ENCODE measurements around the gene ABLIM1.

Gene ABLIM1

GRCh38 chr10:114544045-114544659 is 113.9 kb downstream of the ABLIM1 start:
- Histone ChIP-seq H3K9ac (ENCODE audit: low read length) (no peak overlapping the region), H3K36me3 (ENCODE audit: control insufficient read depth, insufficient read depth, low read length) (no peaks in the 10 kb centered on the region), H3K4me3 (ENCODE audit: low read depth, low read length) (no peak overlapping the region), H3K4me1 (ENCODE audit: control insufficient read depth, insufficient read depth, low read length) (peaks cover 13% of the 10 kb centered on the region), H3K9me3 (ENCODE audit: control insufficient read depth, insufficient read depth, low read depth, low read length) (no peaks in the 10 kb centered on the region), H3K27me3 (ENCODE audit: control insufficient read depth, insufficient read depth, low read length) (no peaks in the 10 kb centered on the region), H3K27ac (ENCODE audit: low read depth, low read length) (no peak overlapping the region)

GRCh38 chr10:114543456-114543855 is 114.6 kb downstream of the ABLIM1 start:
- Histone ChIP-seq H3K9me3 (ENCODE audit: control insufficient read depth, insufficient read depth, low read depth, low read length) (no peaks in the 10 kb centered on the region), H3K4me3 (ENCODE audit: low read depth, low read length) (no peak overlapping the region), H3K27me3 (ENCODE audit: control insufficient read depth, insufficient read depth, low read length) (no peaks in the 10 kb centered on the region), H3K36me3 (ENCODE audit: control insufficient read depth, insufficient read depth, low read length) (no peaks in the 10 kb centered on the region), H3K9ac (ENCODE audit: low read length) (no peak overlapping the region), H3K27ac (ENCODE audit: low read depth, low read length) (no peak overlapping the region), H3K4me1 (ENCODE audit: control insufficient read depth, insufficient read depth, low read length) (peaks cover 17% of the 10 kb centered on the region)

- Histone ChIP-seq H3K9me3 (ENCODE audit: control insufficient read depth, insufficient read depth, low read depth, low read length) (no peaks in the 10 kb centered on the region), H3K36me3 (ENCODE audit: control insufficient read depth, insufficient read depth, low read length) (no peaks in the 10 kb centered on the region), H3K27ac (ENCODE audit: low read depth, low read length) (no peak overlapping the region), H3K9ac (ENCODE audit: low read length) (no peak overlapping the region), H3K27me3 (ENCODE audit: control insufficient read depth, insufficient read depth, low read length) (no peaks in the 10 kb centered on the region), H3K4me1 (ENCODE audit: control insufficient read depth, insufficient read depth, low read length) (peaks cover 27% of the 10 kb centered on the region), H3K4me3 (ENCODE audit: low read depth, low read length) (no peak overlapping the region)
These were observed 115.7 kb downstream of the ABLIM1 start for GRCh38 chr10:114542373-114542772.

GRCh38 chr10:114541797-114542160 is 116.3 kb downstream of the ABLIM1 start:
- Histone ChIP-seq H3K4me3 (ENCODE audit: low read depth, low read length) (no peak overlapping the region), H3K27ac (ENCODE audit: low read depth, low read length) (no peak overlapping the region), H3K4me1 (ENCODE audit: control insufficient read depth, insufficient read depth, low read length) (peaks cover 27% of the 10 kb centered on the region), H3K9ac (ENCODE audit: low read length) (no peak overlapping the region), H3K27me3 (ENCODE audit: control insufficient read depth, insufficient read depth, low read length) (no peaks in the 10 kb centered on the region), H3K9me3 (ENCODE audit: control insufficient read depth, insufficient read depth, low read depth, low read length) (peaks cover 2% of the 10 kb centered on the region), H3K36me3 (ENCODE audit: control insufficient read depth, insufficient read depth, low read length) (no peaks in the 10 kb centered on the region)

GRCh38 chr10:114541081-114541796 is 116.8 kb downstream of the ABLIM1 start:
- Histone ChIP-seq H3K9ac (ENCODE audit: low read length) (no peak overlapping the region), H3K27me3 (ENCODE audit: control insufficient read depth, insufficient read depth, low read length) (no peaks in the 10 kb centered on the region), H3K36me3 (ENCODE audit: control insufficient read depth, insufficient read depth, low read length) (no peaks in the 10 kb centered on the region), H3K4me3 (ENCODE audit: low read depth, low read length) (no peak overlapping the region), H3K4me1 (ENCODE audit: control insufficient read depth, insufficient read depth, low read length) (peaks cover 27% of the 10 kb centered on the region), H3K27ac (ENCODE audit: low read depth, low read length) (no peak overlapping the region), H3K9me3 (ENCODE audit: control insufficient read depth, insufficient read depth, low read depth, low read length) (peaks cover 7% of the 10 kb centered on the region)

- H3K9ac ChIP-seq (ENCODE audit: low read length) = no peak overlapping the region
- H3K4me1 ChIP-seq (ENCODE audit: control insufficient read depth, insufficient read depth, low read length) = peaks cover 27% of the 10 kb centered on the region
- no peak overlapping the region for H3K27ac ChIP-seq (ENCODE audit: low read depth, low read length)
- no peaks in the 10 kb centered on the region for H3K27me3 ChIP-seq (ENCODE audit: control insufficient read depth, insufficient read depth, low read length)
- no peak overlapping the region for H3K4me3 ChIP-seq (ENCODE audit: low read depth, low read length)
- H3K36me3 ChIP-seq (ENCODE audit: control insufficient read depth, insufficient read depth, low read length) = no peaks in the 10 kb centered on the region
- H3K9me3 ChIP-seq (ENCODE audit: control insufficient read depth, insufficient read depth, low read depth, low read length) = peaks cover 7% of the 10 kb centered on the region
These were observed 117.8 kb downstream of the ABLIM1 start for GRCh38 chr10:114540236-114540635.

GRCh38 chr10:114539623-114540022 is 118.5 kb downstream of the ABLIM1 start:
- Histone ChIP-seq H3K9ac (ENCODE audit: low read length) (no peak overlapping the region), H3K27ac (ENCODE audit: low read depth, low read length) (no peak overlapping the region), H3K4me3 (ENCODE audit: low read depth, low read length) (no peak overlapping the region), H3K4me1 (ENCODE audit: control insufficient read depth, insufficient read depth, low read length) (peaks cover 27% of the 10 kb centered on the region), H3K36me3 (ENCODE audit: control insufficient read depth, insufficient read depth, low read length) (no peaks in the 10 kb centered on the region), H3K27me3 (ENCODE audit: control insufficient read depth, insufficient read depth, low read length) (no peaks in the 10 kb centered on the region), H3K9me3 (ENCODE audit: control insufficient read depth, insufficient read depth, low read depth, low read length) (peaks cover 7% of the 10 kb centered on the region)

GRCh38 chr10:114538181-114538906 is 119.7 kb downstream of the ABLIM1 start:
- peaks cover 7% of the 10 kb centered on the region for H3K9me3 ChIP-seq (ENCODE audit: control insufficient read depth, insufficient read depth, low read depth, low read length)
- no peak overlapping the region for H3K9ac ChIP-seq (ENCODE audit: low read length)
- H3K27ac ChIP-seq (ENCODE audit: low read depth, low read length) = no peak overlapping the region
- peaks cover 27% of the 10 kb centered on the region for H3K4me1 ChIP-seq (ENCODE audit: control insufficient read depth, insufficient read depth, low read length)
- peak overlapping the region; percentile 31; the same call in 1 of the 2 replicates for H3K4me3 ChIP-seq (ENCODE audit: low read depth, low read length)
- no peaks in the 10 kb centered on the region for H3K36me3 ChIP-seq (ENCODE audit: control insufficient read depth, insufficient read depth, low read length)
- no peaks in the 10 kb centered on the region for H3K27me3 ChIP-seq (ENCODE audit: control insufficient read depth, insufficient read depth, low read length)

- Histone ChIP-seq H3K27ac (ENCODE audit: low read depth, low read length) (no peak overlapping the region), H3K36me3 (ENCODE audit: control insufficient read depth, insufficient read depth, low read length) (no peaks in the 10 kb centered on the region)
These were observed 120.3 kb downstream of the ABLIM1 start for GRCh38 chr10:114537736-114538135.

GRCh38 chr10:114534571-114534981 is 123.5 kb downstream of the ABLIM1 start:
- peaks cover 17% of the 10 kb centered on the region for H3K4me1 ChIP-seq (ENCODE audit: control insufficient read depth, insufficient read depth, low read length)
- no peak overlapping the region for H3K27ac ChIP-seq (ENCODE audit: low read depth, low read length)
- no peak overlapping the region for H3K4me3 ChIP-seq (ENCODE audit: low read depth, low read length)
- H3K9me3 ChIP-seq (ENCODE audit: control insufficient read depth, insufficient read depth, low read depth, low read length) = peaks cover 7% of the 10 kb centered on the region
- no peaks in the 10 kb centered on the region for H3K27me3 ChIP-seq (ENCODE audit: control insufficient read depth, insufficient read depth, low read length)
- no peak overlapping the region for H3K9ac ChIP-seq (ENCODE audit: low read length)
- H3K36me3 ChIP-seq (ENCODE audit: control insufficient read depth, insufficient read depth, low read length) = no peaks in the 10 kb centered on the region

More at GRCh38 chr10:114537736-114538135, 120.3 kb downstream of the ABLIM1 start:
- Histone ChIP-seq H3K27me3 (ENCODE audit: control insufficient read depth, insufficient read depth, low read length) (no peaks in the 10 kb centered on the region), H3K4me3 (ENCODE audit: low read depth, low read length) (no peak overlapping the region), H3K9me3 (ENCODE audit: control insufficient read depth, insufficient read depth, low read depth, low read length) (peaks cover 7% of the 10 kb centered on the region), H3K4me1 (ENCODE audit: control insufficient read depth, insufficient read depth, low read length) (peaks cover 27% of the 10 kb centered on the region), H3K9ac (ENCODE audit: low read length) (no peak overlapping the region)

- Histone ChIP-seq H3K9me3 (ENCODE audit: control insufficient read depth, insufficient read depth, low read depth, low read length) (peaks cover 7% of the 10 kb centered on the region), H3K4me3 (ENCODE audit: low read depth, low read length) (no peak overlapping the region), H3K36me3 (ENCODE audit: control insufficient read depth, insufficient read depth, low read length) (no peaks in the 10 kb centered on the region), H3K4me1 (ENCODE audit: control insufficient read depth, insufficient read depth, low read length) (peaks cover 1% of the 10 kb centered on the region; the same call in 1 of the 2 replicates), H3K9ac (ENCODE audit: low read length) (no peak overlapping the region), H3K27me3 (ENCODE audit: control insufficient read depth, insufficient read depth, low read length) (no peaks in the 10 kb centered on the region), H3K27ac (ENCODE audit: low read depth, low read length) (no peak overlapping the region)
These were observed 125.8 kb downstream of the ABLIM1 start for GRCh38 chr10:114532226-114532625.
